Keratinocyte (primary cell): ENCODE results near the gene KLHL15.

Experiments used
- EZH2 ChIP-seq: IDR thresholded peaks from one replicate; pipeline ENCODE4 v1.6.1; 2012; ENCODE audit warnings: inconsistent platforms, mild to moderate bottlenecking, low read length, moderate library complexity
- TF ChIP-seq, protein P1 (sequence below), 3 experiments: IDR thresholded peaks in 1 of 3; conservative IDR thresholded peaks in 1 of 3; optimal IDR thresholded peaks in 1 of 3; 2 replicates in 2 of 3; 3 replicates in 1 of 3; pipeline versions ENCODE3 to v1.5.1; 2011; ENCODE audit warnings: low read length in 3 of 3, mild to moderate bottlenecking in 3 of 3, moderate library complexity in 2 of 3, control low read depth in 1 of 3, inconsistent platforms in 1 of 3; ENCODE audit not compliant: insufficient read depth in 2 of 3; ENCODE audit errors: extremely low read depth in 1 of 3

DNA sequence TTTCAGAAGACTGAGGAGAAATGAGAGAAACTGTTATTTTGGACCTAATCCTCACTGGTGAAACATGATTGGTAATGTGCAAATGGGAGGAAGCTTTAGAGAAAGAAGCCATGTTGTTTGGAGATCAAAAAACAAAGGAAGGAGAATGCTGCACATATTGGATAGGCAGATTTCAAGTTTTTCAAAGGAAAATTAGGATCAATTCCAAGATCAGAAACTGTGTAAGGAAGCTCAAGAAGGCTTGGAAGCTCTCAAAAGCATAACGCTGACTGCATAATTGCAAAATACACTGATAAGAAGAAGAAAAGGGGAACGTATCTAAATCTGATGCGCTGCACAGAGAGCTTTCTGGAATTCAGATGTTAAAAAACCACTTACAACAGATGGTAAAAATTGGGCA is 34.6 kb downstream of the KLHL15 start:
- TF ChIP-seq, protein P1, sequence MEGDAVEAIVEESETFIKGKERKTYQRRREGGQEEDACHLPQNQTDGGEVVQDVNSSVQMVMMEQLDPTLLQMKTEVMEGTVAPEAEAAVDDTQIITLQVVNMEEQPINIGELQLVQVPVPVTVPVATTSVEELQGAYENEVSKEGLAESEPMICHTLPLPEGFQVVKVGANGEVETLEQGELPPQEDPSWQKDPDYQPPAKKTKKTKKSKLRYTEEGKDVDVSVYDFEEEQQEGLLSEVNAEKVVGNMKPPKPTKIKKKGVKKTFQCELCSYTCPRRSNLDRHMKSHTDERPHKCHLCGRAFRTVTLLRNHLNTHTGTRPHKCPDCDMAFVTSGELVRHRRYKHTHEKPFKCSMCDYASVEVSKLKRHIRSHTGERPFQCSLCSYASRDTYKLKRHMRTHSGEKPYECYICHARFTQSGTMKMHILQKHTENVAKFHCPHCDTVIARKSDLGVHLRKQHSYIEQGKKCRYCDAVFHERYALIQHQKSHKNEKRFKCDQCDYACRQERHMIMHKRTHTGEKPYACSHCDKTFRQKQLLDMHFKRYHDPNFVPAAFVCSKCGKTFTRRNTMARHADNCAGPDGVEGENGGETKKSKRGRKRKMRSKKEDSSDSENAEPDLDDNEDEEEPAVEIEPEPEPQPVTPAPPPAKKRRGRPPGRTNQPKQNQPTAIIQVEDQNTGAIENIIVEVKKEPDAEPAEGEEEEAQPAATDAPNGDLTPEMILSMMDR (optimal IDR thresholded peaks at IDR 0.05 in 1 of 3, IDR thresholded peaks at IDR 0.05 in 1 of 3, conservative IDR thresholded peaks at IDR 0.05 in 1 of 3; ENCODE audit: extremely low read depth in 1 of 3, insufficient read depth in 2 of 3, low read length in 3 of 3): no peak
- no peak for TF ChIP-seq EZH2
